Activated CD8-positive, alpha-beta memory T cell treated with anti-CD3 and anti-CD28 coated beads, Interleukin-2, amount 50 U/mL, for 24 hours (primary cell): ENCODE measurements around the gene ADGRV1.
"Not testable (repeated sequence)": the region's sequence is repeated elsewhere in the genome, so short reads cannot be mapped to it uniquely, and the experiment has no call there.

ENCODE experiments used
- DNase-seq: peaks from one replicate; pipeline ENCODE4 v3.0.0-alpha.2; 2020; ENCODE audit errors: extremely low read depth

The ADGRV1 gene

DNA sequence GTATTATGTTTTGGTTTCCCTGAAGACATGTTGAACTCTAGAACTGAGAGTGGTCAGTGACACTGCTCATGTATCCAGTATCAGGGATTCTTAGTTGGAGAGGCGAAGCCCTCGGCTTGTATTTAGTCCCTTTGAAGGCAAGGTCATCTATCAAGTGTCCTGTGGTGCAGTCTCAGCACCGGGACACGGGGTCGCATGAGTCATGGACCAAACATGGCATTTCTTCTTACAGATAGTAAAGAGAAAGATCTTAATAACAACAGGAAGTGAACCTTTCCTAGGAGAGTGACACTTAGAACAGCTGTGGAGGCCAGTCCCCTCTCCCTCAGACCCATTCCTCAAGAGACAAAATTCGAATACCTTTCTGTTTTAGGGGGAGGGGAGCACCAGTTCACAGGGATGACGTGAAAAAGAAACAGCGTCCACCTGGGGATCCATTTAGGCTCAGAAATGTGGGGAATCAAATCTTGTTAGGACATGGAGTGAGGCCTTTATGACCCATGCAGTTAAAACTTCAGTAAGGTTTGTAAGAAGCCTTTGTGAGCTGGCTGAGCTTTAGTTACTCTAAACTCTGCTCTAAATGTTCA lies 86.5 kb downstream of the ADGRV1 start:
- no peak for DNase-seq

DNA sequence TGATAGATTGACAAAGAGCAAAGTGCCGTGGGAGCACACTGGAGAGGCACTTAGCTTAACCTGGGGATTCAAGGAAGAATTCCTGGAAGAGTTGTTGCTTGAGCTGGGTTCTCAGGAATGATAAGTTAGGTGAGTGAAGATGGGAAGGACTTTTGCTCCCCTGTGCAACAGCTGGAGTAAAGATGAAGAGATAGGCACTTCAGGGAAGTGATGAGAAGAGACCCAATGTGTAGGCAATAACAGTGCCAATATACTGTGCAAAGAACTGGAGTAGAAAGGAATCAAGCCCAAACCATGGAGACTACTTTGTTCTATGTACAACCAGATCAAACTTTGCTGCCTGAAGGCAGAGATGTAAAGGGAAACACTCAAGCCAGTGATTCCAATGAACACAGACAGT lies 92.2 kb downstream of the ADGRV1 start:
- DNase-seq = no peak

DNA sequence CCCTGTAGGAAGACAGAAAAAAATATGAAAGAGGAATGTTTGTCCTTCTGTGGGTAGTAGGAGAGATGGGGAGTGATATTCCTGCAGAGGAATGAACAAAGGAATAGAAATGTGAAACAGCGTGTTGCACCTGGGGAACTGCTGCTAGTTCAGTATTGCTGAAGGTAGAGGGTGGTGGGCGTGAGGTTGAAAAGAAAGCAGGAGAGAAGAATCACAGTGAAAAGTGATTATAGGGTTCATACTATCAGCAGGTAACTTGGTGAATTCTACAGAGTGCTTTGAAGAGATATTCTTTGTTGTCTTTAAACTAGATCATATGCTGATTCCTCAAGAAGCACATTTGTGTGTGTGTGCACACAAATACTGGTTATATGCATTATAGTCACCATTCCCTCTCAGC lies 95.6 kb downstream of the ADGRV1 start:
- no peak for DNase-seq

DNA sequence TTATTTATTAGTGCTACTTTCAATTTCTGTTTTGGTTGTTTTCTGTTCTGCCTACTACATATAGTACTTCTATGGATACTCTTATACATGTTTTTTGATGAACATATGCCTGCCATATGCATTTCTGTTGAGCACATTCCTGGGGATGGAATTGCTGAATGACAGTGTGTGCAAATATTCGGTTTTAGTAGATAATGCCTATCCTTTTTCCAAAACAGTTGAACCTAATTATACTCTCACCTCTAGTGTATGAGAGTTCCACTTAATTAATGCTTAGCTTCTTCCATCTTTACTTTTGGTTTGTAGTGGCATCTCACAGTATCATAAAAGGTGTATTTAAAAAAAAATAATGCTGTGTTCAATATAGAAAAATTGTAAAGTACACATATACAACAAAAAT lies 96.8 kb downstream of the ADGRV1 start:
- DNase-seq = no peak

DNA sequence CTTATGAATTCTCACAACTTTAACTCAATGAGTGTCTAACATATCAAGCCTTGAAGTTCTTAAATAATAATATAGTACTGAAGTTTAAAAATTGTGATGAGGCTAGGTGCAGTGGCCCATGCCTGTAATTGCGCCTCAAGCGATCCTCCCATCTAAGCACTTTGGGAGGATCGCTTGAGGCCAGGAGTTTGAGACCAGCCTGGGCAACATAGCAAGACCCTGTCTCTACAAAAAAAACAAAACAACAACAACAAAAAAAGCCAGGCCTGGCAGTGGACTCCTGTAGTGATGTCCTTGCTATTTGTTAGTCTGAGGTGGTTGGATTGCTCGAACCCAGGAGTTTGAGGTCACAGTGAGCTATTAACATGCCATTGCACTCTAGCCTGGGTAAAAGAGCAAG lies 98.4 kb downstream of the ADGRV1 start:
- DNase-seq = no peak

DNA sequence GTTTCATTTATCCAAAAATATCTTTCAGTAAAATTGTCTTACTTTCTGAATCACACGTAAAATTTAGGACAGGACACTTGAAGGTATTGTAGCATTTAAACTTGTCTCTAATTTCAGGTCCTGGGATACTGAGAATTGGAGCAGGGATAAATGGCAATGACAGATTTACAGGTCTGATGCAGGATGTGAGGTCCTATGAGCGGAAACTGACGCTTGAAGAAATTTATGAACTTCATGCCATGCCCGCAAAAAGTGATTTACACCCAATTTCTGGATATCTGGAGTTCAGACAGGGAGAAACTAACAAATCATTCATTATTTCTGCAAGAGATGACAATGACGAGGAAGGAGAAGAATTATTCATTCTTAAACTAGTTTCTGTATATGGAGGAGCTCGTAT lies 99.2 kb downstream of the ADGRV1 start:
- DNase-seq = no peak

DNA sequence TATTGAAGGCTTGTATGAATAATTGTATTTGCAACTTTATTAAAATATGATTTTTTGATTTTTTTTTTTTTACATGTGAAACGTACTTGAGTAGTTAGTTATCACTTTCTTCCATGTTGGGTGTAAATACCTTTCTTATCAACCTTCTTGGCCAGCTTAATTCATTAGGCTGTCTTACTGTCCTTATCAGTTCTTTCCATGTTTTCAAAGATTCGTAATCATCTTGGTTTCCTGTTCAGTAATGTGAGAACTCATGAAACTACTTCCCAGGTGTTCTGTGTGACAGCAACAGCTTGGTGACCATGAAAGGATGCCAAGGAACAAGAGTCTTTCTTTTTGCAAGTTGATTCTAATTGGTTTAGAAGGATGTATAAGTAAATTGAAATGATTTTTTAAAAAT lies 100.0 kb downstream of the ADGRV1 start:
- no peak for DNase-seq

DNA sequence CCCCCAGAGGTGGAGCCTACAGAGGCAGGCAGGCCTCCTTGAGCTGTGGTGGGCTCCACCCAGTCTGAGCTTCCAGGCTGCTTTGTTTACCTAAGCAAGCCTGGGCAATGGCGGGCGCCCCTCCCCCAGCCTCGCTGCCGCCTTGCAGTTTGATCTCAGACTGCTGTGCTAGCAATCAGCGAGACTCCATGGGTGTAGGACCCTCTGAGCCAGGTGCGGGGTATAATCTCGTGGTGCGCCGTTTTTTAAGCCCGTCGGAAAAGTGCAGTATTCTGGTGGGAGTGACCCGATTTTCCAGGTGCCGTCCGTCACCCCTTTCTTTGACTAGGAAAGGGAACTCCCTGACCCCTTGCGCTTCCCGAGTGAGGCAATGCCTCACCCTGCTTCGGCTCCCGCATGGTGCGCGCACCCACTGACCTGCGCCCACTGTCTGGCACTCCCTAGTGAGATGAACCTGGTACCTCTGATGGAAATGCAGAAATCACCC lies 109.5 kb downstream of the ADGRV1 start:
- not testable (repeated sequence) for DNase-seq

DNA sequence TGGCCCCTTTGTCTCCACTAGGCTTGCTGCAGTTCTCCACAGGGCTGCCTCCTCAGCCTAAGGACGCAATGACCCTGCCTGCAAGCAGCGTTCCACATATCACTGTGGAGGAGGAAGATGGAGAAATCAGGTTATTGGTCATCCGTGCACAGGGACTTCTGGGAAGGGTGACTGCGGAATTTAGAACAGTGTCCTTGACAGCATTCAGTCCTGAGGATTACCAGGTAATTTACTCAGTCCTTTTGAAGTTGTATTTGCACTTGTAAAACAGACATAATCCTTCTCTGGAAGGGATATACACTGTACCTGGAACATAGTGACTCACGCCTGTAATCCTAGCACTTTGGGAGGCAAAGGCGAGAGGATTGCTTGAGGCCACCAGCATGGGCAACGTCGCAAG lies 116.6 kb downstream of the ADGRV1 start:
- DNase-seq = no peak

DNA sequence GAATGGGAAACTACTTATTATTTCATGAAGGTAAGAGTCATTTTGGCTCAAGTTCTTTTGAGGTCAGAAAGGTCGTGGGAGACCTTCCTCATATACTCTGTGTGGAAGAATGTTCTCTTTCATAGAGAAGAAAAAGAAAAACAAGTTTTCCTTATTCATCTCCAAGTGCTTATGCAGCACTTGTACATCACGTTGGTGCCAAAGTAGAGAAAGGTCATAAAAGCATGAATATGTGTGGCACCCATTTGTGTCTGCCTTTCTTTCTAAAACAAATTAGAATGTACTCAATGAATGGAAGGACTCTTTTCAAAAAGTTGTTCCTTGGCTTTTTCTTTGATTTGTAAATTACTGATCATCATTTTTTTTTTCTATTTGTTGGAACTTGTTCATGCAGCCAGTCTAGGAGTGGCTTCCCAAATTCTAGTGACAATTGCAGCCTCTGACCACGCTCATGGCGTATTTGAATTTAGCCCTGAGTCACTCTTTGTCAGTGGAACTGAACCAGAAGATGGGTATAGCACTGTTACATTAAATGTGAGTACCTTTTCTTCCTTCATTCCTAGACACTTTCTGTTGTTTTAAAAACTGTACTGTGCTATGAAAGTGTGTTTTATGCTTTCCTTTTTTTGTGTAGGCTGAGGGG lies 122.4 kb downstream of the ADGRV1 start:
- no peak for DNase-seq

DNA sequence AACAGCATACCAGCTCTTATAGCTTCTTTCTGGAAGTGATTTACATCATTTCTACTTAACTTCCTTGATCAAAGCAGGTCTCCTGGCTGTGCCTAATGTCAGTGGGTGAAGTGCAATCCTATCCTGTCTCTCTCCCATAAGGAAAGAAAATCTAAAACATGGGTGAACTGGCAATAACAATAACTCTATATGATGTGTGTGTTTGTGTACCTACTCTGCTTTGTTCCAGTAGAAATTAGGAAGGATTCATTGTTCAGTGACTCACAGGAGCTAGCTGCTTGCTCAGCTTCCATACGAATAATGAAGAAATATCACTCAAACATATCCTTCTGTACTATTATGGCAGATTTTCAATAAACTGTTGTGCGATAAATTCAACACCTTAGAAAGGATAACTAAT lies 123.7 kb downstream of the ADGRV1 start:
- DNase-seq = no peak

DNA sequence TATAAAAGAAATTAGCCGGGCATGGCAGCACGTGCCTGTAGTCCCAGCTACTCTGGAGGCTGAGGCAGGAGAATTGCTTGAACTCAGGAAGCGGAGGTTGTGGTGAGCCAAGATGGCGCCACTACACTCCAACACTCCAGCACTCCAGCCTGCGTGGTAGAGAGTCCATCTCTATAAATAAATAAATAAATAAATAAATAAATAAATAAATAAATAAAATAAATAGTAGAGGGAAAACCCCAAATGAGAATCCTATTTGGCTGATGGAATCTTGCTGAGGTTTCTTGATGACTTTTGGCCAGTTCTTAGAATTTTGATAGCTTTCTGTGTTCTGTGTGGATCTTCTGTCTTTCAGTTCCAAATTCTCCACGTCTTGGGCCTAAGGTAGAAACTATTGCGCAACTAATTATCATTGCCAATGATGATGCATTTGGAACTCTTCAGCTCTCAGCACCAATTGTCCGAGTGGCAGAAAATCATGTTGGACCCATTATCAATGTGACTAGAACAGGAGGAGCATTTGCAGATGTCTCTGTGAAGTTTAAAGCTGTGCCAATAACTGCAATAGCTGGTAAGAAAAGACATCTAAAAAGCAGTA lies 126.9 kb downstream of the ADGRV1 start:
- no peak for DNase-seq

DNA sequence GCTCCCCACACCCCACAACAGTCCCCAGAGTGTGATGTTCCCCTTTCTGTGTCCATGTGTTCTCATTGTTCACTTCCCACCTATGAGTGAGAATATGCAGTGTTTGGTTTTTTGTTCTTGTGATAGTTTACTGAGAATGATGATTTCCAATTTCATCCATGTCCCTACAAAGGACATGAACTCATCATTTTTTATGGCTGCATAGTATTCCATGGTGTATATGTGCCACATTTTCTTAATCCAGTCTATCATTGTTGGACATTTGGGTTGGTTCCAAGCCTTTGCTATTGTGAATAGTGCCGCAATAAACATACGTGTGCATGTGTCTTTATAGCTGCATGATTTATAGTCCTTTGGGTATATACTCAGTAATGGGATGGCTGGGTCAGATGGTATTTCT lies 127.8 kb downstream of the ADGRV1 start:
- DNase-seq = not testable (repeated sequence)

DNA sequence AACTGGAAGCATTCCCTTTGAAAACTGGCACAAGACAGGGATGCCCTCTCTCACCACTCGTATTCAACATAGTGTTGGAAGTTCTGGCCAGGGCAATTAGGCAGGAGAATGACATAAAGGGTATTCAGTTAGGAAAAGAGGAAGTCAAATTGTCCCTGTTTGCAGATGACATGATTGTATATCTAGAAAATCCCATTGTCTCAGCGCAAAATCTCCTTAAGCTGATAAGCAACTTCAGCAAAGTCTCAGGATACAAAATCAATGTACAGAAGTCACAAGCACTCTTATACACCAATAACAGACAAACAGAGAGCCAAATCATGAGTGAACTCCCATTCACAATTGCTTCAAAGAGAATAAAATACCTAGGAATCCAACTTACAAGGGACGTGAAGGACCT lies 128.9 kb downstream of the ADGRV1 start:
- not testable (repeated sequence) for DNase-seq

DNA sequence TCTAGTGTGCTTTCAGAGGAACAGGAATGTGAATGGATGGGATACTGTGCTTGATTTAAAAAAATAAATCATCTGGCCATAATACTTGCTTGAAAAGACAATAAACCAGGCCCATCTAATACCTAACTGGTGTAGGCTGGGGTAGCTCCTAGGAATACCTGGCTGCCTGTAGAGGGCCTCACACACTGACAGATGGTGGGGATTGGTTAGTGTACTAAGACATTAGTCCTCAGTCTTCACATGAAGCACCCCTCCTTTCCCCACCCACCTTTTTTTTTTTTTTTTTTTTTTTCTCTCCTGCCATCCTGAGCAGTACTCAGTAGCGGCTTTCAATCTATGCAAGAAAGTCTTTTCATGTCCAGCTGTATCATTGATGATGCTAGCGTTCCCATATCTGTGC lies 130.5 kb downstream of the ADGRV1 start:
- DNase-seq = no peak

DNA sequence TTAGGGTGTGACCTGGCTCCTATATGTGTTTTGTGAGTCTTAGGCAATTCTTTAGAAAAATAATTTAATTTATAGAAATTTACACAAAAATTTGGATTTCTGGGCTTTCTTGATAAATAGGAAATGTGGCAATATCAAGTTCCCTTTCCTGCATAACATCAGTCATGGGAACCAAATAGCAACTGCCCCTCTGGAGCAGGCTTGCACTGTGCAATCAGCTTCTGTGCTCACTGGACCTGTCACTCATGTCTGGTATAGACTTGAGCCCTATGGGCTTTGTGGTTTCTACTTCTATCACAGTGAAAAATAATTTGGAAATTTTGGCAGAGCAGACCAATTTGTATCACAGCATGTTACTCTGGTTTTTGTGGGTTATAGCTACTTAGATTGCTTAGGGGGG lies 131.7 kb downstream of the ADGRV1 start:
- DNase-seq = no peak

DNA sequence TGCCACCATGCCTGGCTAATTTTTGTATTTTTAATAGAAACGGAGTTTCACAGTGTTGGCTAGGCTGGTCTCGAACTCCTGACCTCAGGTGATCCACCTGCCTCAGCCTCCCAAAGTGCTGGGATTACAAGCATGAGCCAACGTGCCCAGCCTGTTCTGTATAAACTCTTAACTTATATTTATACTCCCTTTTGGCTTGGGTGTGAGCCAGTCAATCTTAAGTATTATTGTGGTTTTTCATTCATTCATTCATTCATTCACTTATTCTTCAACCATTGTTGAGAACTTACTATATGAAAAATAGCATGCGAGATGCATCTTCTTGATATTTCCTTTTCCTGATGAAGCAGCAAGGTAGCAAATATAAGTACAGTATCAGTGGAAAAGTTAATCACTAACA lies 132.9 kb downstream of the ADGRV1 start:
- DNase-seq = no peak

DNA sequence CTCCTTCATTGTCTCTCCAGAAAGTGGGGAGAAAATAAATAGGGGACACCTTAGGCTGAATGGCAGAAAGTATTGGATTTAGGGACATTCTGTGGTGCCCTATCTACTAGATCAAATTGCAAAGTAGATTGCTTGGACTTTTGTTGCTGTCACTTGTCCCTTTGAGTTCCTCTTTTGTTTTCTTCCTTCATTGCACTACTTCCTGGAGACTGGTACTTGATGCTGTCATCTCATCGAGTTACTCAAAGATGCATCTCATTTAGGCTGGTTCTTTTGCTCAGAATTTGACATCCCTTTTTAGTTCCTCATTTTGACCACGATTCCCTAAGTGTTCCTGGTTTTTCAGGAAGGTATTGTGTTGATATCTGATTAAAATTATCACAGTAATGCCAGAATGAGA lies 137.6 kb downstream of the ADGRV1 start:
- DNase-seq = no peak

DNA sequence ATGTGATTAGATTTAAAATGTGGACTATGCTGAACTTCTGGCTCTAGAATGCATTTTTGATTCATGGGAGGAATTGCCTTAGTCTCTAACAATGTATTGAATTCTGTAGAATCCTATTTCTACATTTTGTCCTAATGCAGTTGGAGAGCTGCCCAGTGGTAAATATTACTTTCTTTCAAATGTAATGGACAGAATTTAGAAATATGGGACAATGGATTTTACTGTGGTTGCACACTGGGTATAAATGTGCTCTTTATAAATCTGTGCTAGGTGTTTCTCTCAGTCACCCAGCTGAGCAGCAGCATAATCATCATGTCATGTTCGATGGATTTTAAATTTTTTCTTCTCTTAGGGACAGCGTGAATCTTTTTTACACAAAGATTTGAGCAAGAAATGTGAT lies 141.7 kb downstream of the ADGRV1 start:
- no peak for DNase-seq

DNA sequence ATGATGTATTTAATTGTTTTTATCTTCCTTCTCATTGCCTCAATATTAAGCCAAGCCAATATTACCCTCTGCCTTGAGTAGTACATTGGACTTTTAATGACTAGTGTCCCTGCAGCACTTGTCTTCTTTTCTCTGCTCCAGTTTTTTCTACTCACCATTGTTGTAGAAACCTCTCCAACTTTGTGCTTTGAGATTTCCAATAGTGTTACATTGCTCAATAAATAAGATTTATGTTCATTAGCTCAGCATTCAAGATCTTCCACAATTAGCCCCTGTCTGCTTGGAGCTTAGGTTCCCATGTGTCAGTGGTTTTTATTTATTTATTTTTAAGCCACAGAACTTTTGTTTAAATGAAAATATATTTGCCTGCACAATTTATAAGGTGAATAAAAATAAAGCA lies 145.3 kb downstream of the ADGRV1 start:
- DNase-seq = no peak

DNA sequence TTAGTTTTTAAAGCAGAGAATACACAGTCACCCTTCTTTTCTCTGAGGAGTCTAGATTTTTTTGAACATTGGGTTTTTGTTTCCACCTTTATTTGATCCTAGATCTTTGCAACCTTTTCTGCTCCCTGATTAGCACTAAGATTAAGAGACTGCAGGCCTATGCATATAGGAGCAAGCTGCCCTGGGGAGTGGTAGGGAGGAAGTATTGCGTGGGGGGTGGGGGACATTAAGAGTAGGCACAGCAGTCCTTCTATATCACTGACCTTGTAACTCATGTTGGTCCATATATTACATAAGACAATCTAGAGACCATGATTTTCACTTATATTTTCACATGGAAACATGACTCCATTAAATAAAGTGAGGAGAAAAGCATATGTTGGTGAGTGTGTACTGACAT lies 149.1 kb downstream of the ADGRV1 start:
- DNase-seq = no peak

DNA sequence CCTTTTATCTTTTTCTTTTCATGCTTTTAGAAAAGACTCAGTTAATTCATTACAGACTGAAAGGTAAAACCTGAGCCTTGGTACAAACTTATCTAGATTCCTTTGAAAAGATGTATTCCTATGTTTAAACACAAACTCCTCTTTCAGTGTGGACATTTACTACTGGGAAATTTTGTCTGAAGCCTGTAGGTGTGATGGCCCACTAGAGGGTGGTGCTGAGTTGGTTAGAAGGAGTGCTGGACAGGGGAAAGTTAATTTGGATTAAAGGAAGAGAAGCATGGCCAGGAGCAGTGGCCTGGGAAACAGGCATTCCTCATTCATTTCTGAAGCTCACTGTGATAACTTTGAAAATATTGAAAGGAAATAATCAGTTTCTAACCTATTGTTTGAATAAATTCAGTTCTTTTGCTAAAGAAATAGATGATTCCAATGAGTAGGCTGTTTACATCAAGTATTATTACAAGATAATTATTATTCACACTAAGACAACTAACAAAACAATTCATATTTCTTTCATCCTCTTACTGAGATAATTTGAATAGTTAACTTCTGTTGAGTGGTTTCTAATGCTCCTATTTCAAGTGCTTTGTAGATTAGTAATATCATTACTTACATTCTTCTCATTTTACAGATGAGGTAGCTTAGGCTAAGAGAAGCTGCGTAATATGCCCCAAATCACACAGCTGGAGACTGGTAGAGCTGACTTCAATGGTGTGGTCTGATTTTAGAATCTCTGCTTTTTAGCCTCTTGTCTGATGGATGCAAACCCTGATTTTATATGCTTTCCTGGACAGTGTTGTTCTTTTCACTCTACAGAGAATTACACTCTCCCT lies 150.9 kb downstream of the ADGRV1 start:
- DNase-seq = no peak

DNA sequence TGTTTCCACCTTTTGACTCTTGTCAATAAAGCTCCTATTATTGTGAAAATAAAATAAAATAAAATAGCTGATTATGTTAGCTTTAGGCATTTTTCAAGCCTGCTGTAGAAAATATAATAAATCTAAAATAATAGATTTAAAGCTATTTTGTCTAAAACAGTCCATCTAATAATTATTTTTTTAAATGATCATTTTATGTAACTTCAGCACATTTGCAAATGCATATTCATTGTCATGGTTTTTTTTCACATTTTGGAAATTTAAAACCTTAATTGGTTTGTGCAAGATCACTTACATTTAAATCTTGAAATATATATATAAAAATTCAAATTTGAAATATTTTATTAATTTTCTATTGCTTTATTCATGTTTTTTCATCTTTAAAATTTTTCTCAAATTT lies 159.8 kb downstream of the ADGRV1 start:
- DNase-seq = no peak
